ENCODE results near the gene RABL6.
"Not testable (repeated sequence)": the region's sequence is repeated elsewhere in the genome, so short reads cannot be mapped to it uniquely, and the experiment has no call there.

Gene RABL6

DNA sequence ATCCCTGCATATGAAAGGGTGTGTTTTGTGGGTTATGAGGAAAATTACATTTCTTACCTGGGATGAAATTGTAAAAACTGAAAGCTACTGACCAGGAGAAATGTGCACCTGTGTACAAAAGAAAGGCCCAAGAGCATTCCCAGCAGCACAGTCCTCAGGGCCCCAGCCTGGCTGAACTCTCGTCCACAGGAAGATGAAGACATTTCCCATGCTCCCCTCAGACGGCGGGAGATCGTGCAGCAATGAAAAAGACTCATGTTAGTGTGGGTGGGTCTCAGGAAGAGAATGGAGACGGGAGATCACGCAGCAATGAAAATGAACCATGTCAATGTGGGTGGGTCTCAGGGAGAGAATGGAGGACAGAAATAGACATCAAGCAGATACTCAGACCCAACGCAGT is 30.8 kb upstream of the RABL6 start:
- DNase-seq (ENCODE audit: low read depth in 2 of 2) = no peak

GRCh38 chr9:136777359-136777758 is 30.4 kb upstream of the RABL6 start:
- no peak for DNase-seq (ENCODE audit: low read depth in 2 of 2)

GRCh38 chr9:136779808-136780207 is 27.9 kb upstream of the RABL6 start:
- DNase-seq (ENCODE audit: low read depth in 2 of 2) = no peak

DNA sequence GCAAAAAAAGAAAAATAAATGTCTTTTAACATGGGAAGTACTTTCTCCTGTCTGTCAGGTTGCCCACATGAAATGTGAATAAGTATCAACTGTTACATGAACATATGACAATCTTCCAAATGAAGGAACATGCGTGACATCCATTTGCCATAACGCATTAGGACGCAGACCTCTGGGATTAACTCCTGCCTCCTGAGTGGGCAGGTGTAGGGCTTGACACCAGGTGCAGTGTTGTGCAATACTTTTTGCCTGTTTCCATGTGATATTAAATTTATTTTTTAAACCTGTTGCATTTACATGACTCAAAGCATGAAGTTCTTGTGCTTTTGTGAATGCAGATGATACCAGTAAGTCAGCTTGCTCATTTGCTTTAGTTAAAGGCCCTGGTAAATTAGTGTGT is 25.3 kb upstream of the RABL6 start:
- no peak for DNase-seq (ENCODE audit: low read depth in 2 of 2)

GRCh38 chr9:136784249-136784996 is 23.3 kb upstream of the RABL6 start:
- no peak for DNase-seq (ENCODE audit: low read depth in 2 of 2)

- no peak for DNase-seq (ENCODE audit: low read depth in 2 of 2)
These were observed 22.8 kb upstream of the RABL6 start for GRCh38 chr9:136784997-136785361.

- not testable (repeated sequence) for DNase-seq (ENCODE audit: low read depth in 2 of 2)
These were observed 22.0 kb upstream of the RABL6 start for GRCh38 chr9:136785565-136786355.

GRCh38 chr9:136786451-136786850 is 21.3 kb upstream of the RABL6 start:
- DNase-seq (ENCODE audit: low read depth in 2 of 2) = no peak

GRCh38 chr9:136786983-136787382 is 20.8 kb upstream of the RABL6 start:
- not testable (repeated sequence) for DNase-seq (ENCODE audit: low read depth in 2 of 2)

- DNase-seq (ENCODE audit: low read depth in 2 of 2) = peak in 1 of 2 donors; percentile 43
These were observed 19.9 kb upstream of the RABL6 start for GRCh38 chr9:136787690-136788400.

GRCh38 chr9:136788644-136789522 is 18.9 kb upstream of the RABL6 start:
- not testable (repeated sequence) for DNase-seq (ENCODE audit: low read depth in 2 of 2)

GRCh38 chr9:136789523-136789937 is 18.2 kb upstream of the RABL6 start:
- DNase-seq (ENCODE audit: low read depth in 2 of 2) = no peak

DNA sequence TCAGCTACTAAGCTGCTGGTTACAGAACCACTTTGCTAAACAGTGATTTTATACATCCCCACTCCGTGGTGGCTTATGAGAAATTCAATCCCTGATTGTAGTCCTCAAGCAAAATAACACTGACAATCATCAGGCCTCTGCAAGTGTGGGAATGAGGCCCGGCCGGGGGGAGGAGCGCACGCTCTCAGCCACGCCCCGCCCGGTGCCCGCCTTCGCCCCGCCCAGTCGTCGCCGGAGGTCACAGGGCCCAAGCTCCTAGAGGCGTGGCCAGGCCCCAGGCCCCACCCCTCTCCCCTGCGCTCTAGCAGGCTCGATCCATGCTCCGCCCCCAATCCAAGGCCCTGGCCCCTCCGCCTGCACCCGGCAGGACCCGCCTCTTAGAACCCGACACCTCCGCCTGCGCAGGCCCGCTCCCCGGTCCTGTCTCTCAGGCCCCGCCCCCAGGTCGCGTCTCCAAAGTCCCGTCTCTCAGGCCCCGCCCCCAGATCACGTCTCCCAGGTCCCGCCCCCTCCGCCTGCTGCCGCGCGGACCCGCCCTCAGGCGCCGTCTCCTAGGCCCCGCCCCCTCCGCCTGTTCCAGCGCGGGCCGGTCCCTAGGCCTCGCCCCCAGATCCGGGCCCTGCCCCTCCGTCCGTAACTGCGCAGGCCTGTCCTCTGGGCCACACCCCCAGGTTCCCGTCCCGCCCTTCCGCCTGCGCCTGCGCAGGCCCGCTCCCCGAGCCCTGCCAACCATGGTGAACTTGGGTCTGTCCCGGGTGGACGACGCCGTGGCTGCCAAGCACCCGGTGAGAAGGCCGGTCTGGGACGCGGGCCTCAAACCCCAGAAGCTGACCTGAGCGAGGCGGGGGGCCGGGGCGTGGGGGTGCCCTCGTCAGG is 16.9 kb upstream of the RABL6 start, which contains the start of gene TMEM141:
TMEM141 (plus strand) TSS at position 705 of the 876 bp plus-strand sequence; CDS start at position 732, 27 bp downstream.
- peak; percentile 99 to 100 for DNase-seq (ENCODE audit: low read depth in 2 of 2)

DNA sequence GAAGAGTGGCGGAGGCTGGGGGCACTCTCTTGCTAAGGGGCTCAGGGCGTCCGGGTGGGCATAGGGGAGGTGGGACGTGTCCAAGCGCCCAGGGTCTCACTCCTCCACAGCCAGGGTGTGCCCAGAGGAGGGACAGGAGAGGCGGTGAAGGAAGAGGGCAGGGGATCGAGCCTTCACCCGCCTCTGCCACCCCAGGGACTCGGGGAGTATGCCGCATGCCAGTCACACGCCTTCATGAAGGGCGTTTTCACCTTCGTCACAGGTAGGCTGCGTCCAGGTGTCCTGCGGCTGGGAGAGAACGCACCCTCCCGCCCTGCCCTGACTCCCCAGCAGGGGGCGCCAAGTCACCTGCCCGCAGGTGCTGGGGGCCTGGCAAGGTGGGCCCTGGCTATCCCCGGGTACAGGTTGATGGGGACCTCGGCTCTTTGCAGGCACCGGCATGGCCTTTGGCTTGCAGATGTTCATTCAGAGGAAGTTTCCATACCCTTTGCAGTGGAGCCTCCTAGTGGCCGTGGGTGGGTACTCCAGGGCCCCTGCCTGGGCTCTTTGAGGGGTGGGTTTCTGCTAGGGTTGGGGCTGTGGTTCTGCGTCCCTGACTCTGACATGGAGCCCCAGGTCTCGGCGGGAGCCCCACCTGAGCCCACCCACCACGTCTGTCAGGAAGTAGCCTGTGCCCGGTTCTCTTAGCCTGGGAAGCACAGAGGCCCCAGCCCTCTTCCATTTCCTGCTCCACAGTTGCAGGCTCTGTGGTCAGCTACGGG is 16.1 kb upstream of the RABL6 start:
- peak; percentile 22 to 48 for DNase-seq (ENCODE audit: low read depth in 2 of 2)

GRCh38 chr9:136792321-136793085 is 15.2 kb upstream of the RABL6 start:
- DNase-seq (ENCODE audit: low read depth in 2 of 2) = no peak

- DNase-seq (ENCODE audit: low read depth in 2 of 2) = no peak
These were observed 14.4 kb upstream of the RABL6 start for GRCh38 chr9:136793086-136793946.

GRCh38 chr9:136794281-136794999 is 13.3 kb upstream of the RABL6 start:
- no peak for DNase-seq (ENCODE audit: low read depth in 2 of 2)

Data from stimulated activated CD4-positive, alpha-beta T cell treated with anti-CD3 and anti-CD28 coated beads, Interleukin-1b, Interleukin-23, amount 100 ng/mL, for 1 hour (primary cell).